DMS114 treated with DMSO at 0.1 percent for 48 hours (cell line): ENCODE data around the gene TBXA2R.

Source experiments
- DNase-seq: peaks from one replicate; lab custom pipeline; 2025; ENCODE audit not compliant: unreplicated experiment; lab: John Stamatoyannopoulos, UW

TBXA2R gene

GRCh38 chr19:3607303-3608078 is 816 bp upstream of the TBXA2R start:
- DNase-seq, result peak; percentile 23

GRCh38 chr19:3606174-3606689 is 443 bp downstream of the TBXA2R start:
- no peak for DNase-seq

DNA sequence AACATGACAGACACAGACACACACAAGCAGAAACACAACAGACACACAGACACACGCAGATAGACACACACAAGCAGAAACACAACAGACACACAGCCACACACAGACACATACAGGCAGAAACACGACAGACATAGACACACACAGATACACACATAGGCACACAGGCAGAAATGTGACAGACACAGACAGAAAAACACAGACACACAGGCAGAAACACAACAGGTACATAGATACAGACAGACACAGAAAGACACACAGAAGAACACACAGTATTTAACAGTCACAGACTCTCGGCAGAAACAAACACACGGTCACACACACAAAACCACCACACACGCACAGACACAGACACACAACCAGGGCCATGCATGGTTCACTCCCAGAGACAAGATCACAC is 905 bp downstream of the TBXA2R start:
- no peak for DNase-seq

GRCh38 chr19:3605361-3605760 is 1.3 kb downstream of the TBXA2R start:
- DNase-seq, result no peak

DNA sequence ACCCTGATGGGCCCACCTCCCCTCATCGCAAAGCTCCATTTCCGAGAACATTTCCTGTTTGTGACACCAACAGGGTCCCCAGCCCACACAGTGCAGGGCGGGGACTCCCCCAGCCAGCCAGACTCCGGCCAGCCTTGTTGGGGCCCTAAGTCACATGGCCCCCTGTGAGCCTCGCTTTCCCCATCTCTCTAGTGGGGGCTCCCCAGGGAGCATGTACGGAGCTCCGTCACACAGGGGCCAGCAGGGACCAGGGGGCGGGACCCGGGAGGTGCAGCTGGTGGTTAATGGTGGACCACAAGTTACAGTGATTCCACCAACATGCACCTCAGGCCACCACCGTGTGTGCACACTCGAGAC is 1.7 kb downstream of the TBXA2R start:
- DNase-seq, result no peak

- DNase-seq, result no peak
Measured at GRCh38 chr19:3604227-3604986, 2.3 kb downstream of the TBXA2R start.

- DNase-seq, result no peak
Measured at GRCh38 chr19:3603121-3603811, 3.4 kb downstream of the TBXA2R start.

DNA sequence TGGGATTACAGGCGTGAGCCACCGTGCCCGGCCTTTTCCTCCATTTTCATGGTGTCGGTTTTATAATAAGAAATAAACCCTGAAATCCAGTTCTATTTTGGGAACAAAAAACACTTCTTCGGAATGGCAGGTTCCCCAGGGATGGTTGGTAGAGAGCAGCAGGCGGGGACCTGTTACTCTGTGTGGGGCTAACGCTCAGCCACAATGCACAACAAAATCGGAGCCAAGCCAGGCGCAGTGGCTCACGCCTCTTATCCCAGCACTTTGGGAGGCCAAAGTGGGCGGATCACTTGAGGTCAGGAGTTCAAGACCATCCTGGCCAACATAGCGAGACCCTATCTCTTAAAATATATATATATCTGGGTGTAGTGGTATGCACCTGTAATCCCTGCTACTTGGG is 5.7 kb downstream of the TBXA2R start:
- no peak for DNase-seq

GRCh38 chr19:3599776-3600187 is 6.9 kb downstream of the TBXA2R start:
- DNase-seq, result no peak

- no peak for DNase-seq
Measured at GRCh38 chr19:3595521-3596061, 11.1 kb downstream of the TBXA2R start.

GRCh38 chr19:3593156-3593555 is 13.5 kb downstream of the TBXA2R start:
- DNase-seq, result no peak

DNA sequence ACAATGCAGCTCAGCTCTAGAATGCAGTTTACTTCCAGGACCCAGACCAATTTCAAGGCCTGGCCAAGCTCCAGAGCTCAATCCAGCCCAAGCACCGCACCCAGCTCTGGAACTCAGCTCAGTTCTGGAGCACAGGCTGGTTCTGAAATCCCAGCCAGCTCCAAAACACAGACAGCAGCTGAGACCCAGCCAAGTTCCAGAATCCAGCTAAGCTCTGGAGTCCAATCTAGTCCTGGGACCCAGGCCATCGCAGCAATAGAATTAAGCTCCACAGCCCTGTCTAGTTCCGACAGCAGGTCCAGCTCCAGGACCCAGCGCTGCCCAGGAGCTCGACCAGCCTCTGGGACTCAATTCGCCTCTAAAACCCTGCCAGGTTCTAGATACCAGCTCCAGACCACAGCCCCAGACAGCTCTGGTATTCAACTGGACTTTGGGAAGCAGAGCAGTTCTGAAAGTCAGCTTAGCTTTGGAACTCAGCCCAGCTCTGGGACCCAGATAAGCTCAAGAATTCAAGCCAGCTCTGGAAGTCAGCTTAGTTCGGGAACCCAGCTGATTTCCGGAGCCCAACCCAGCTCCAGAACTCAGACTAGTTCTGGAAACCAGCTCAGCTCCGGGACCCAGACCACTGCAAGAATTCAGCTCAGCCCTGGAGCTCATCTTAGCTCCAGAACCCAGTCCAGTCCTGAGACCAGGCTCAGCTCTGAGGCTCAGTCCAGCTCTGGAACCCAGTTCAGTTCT is 14.6 kb downstream of the TBXA2R start:
- DNase-seq, result no peak

GRCh38 chr19:3590991-3591659 is 15.6 kb downstream of the TBXA2R start:
- no peak for DNase-seq

DNA sequence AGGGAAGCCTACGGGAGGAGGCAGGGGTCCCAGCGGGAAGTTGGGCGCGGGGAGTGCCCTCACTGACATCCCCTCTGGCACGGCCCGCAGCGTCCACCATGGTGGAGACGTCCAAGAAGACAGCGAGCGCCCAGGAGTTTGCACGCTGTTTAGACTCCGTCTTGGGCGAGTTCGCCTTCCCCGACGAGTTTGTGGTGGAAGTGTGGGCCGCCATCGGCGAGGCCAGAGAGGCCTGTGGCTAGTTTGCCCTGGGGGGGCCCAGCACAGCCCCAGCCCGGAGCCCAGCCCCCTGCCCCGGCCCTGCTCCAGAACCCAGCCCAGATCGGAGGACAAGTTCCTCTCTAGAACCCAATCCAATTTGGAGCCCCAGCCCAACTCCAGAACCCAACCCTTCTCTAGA is 16.7 kb downstream of the TBXA2R start:
- DNase-seq, result no peak

GRCh38 chr19:3589439-3589838 is 17.2 kb downstream of the TBXA2R start:
- DNase-seq, result no peak

GRCh38 chr19:3586707-3587346 is 19.8 kb downstream of the TBXA2R start:
- no peak for DNase-seq

DNA sequence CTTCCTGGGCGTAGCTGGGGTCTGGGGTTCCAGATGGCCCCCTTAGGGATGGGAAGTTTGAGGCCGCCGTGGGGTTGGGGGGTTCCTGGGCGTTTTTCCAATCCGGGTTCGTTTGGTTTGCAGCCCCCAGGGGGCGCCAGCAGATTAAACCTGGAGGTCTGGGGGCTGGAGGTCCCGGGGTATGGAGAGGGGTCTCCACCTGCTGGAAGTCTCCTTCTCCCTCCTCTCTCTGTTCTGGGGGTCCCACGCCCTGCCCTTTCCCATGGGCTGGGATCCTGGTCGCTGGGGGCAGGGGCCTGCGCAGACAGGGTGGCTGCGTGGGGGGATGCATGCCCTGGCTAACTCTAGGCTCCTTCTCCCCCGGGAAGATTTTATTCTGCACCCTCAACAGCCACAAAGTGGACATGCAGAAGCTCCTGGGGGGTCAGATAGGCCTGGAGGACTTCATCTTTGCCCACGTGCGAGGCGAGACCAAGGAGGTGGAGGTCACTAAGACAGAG is 20.5 kb downstream of the TBXA2R start:
- no peak for DNase-seq

DNA sequence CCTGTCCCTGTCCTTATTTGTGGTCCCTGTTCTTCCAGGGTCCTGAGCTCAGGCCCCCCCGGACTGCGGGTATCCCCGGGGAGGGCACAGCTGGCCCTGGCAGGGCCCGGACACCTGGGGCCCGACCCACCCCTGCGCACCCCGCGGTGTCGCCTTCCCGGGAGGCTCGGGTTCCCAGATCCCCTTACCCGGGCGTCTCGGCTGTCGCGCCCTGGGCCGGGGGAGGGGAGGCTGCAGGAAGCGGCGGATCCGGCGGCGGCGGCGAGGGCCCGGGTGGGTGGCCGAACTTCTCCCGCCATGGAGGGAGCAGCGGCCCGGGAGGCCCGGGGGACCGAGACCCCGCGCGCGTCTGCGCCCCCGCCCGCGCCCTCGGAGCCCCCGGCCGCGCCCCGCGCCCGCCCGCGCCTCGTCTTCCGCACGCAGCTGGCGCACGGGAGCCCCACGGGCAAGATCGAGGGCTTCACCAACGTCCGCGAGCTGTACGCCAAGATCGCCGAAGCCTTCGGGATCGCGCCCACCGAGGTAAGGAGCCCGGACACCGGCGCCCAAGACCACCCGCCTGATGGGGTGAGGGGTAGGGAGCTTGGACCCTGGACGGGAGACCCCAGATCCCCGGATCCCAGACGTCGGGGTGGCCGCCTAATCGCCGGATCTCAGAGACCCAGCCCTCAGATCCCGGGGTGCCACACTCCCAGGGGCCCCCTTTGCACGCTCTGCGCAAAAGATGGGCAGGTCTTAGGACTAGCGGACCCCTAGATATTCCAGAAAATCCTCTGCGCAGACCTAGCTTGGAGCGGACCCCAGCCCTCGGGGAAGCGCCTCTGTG is 21.2 kb downstream of the TBXA2R start, which contains the start of gene GIPC3:
Gene GIPC3, plus strand, starts transcription at position 178 of the 826 bp plus-strand sequence. Its CDS starts 120 bp downstream, at position 298.
- no peak for DNase-seq
